HCT116 (cell line): ENCODE results near the gene DLG2. TPM values are rescaled to one million over a fixed set of nuclear protein-coding genes. Genes with fewer than 3 reads are reported as not detected.

Source experiments
- ATAC-seq: fragments of 200-7000 bp; cut with Tn5 transposase; 2 replicates; pipeline ENCODE4 v1.9.1; 2020; ENCODE audit warnings: mild to moderate bottlenecking, moderate library complexity
- BruUV-seq: library from RNA; stranded (reverse); fragments of 400-500 nt; replicated peaks from 2 replicates; lab custom pipeline; 2021; lab: Mats Ljungman, UMichigan
- CTCF ChIA-PET: fragments of 300-600 bp; sonication (Branson Sonifier 250); formaldehyde crosslinking; loops from one replicate; lab custom pipeline; 2021; ENCODE audit warnings: antibody characterized with exemption; lab: Charles Lee
- POLR2A ChIA-PET: fragments of 300-600, 350-600 bp; sonication (Branson Sonifier 250); formaldehyde crosslinking; loops from one replicate; lab custom pipeline; 2021; ENCODE audit warnings: antibody characterized with exemption; lab: Charles Lee
- RAD21 ChIA-PET, 2 experiments: fragments of 300-600 bp; sonication (Branson Sonifier 250); formaldehyde crosslinking; loops; one replicate each; lab custom pipeline; 2023; ENCODE audit warnings: low total read pairs in 2 of 2; ENCODE audit not compliant: uncharacterized antibody in 2 of 2, unreplicated experiment in 2 of 2, low non-redundant PET in 1 of 2; lab: Charles Lee
- DNase-seq: peaks from one replicate; pipeline ENCODE4 v3.0.0-alpha.2; 2010; ENCODE audit warnings: low read depth, low spot score
- H2AFZ ChIP-seq: fragments of 200-600 bp; shearing (Covaris generic), sonication (generic); 2 replicates; pipeline ENCODE4 v1.6.1; 2017; ENCODE audit warnings: low read depth, mixed run types, mixed read lengths, antibody characterized with exemption, low read length; ENCODE audit not compliant: poor library complexity, severe bottlenecking
- H3K27ac ChIP-seq: 2 replicates; pipeline ENCODE4 v1.5.1; 2012; ENCODE audit warnings: low read depth, low read length
- H3K27me3 ChIP-seq: fragments of 200-600 bp; sonication (generic); 2 replicates; pipeline ENCODE4 v1.6.1; 2016; ENCODE audit warnings: mixed run types, low read length, mixed read lengths; ENCODE audit not compliant: insufficient read depth
- H3K36me3 ChIP-seq, 2 experiments: fragments of 200-500 bp in 1 of 2; fragments of 200-600 bp in 1 of 2; sonication (Bioruptor generic) in 1 of 2; sonication (generic) in 1 of 2; 2 replicates each; pipeline versions ENCODE4 v1.5.1 to v1.6.1; 2014 to 2016; ENCODE audit warnings: low read length in 2 of 2, inconsistent platforms in 1 of 2, mixed read lengths in 1 of 2, mixed run types in 1 of 2; ENCODE audit not compliant: insufficient read depth in 2 of 2, control insufficient read depth in 1 of 2
- H3K4me1 ChIP-seq, 2 experiments: fragments of 200-600 bp in 1 of 2; sonication (generic) in 1 of 2; 2 replicates each; pipeline versions ENCODE4 v1.5.1 to v1.6.1; 2012 to 2017; ENCODE audit warnings: low read length in 2 of 2, inconsistent platforms in 1 of 2, mild to moderate bottlenecking in 1 of 2, mixed read lengths in 1 of 2, mixed run types in 1 of 2, moderate library complexity in 1 of 2; ENCODE audit not compliant: insufficient read depth in 2 of 2, control insufficient read depth in 1 of 2
- H3K4me2 ChIP-seq: fragments of 200-600 bp; sonication (generic); 2 replicates; pipeline ENCODE4 v1.6.1; 2017; ENCODE audit warnings: mixed run types, low read length, mixed read lengths
- H3K4me3 ChIP-seq, 2 experiments: fragments of 200-600 bp in 1 of 2; sonication (generic) in 1 of 2; replicated peaks in 1 of 2; 2 replicates each; pipeline ENCODE4 v1.5.1; 2011 to 2016; ENCODE audit warnings: low read length in 2 of 2, control low read depth in 1 of 2, low read depth in 1 of 2, mild to moderate bottlenecking in 1 of 2, mixed read lengths in 1 of 2, mixed run types in 1 of 2
- H3K79me2 ChIP-seq: fragments of 200-600 bp; sonication (generic); 2 replicates; pipeline ENCODE4 v1.6.1; 2017; ENCODE audit warnings: mild to moderate bottlenecking, mixed run types, low read length, moderate library complexity, mixed read lengths; ENCODE audit not compliant: insufficient read depth
- H3K9ac ChIP-seq: fragments of 200-600 bp; sonication (generic); 2 replicates; pipeline ENCODE4 v1.6.1; 2016; ENCODE audit warnings: low read length, mixed read lengths
- H3K9me2 ChIP-seq: fragments of 200-600 bp; sonication (generic), shearing (Covaris generic); 2 replicates; pipeline ENCODE4 v1.6.1; 2017; ENCODE audit warnings: mixed run types, mild to moderate bottlenecking, moderate library complexity; ENCODE audit not compliant: insufficient read depth
- H3K9me3 ChIP-seq, 2 experiments: fragments of 200-500 bp in 1 of 2; fragments of 200-600 bp in 1 of 2; sonication (Bioruptor generic) in 1 of 2; sonication (generic) in 1 of 2; 2 replicates each; pipeline ENCODE4 v1.6.1; 2014 to 2017; ENCODE audit warnings: low read length in 2 of 2, mixed read lengths in 2 of 2, inconsistent platforms in 1 of 2, low read depth in 1 of 2, mild to moderate bottlenecking in 1 of 2, mixed run types in 1 of 2, moderate library complexity in 1 of 2; ENCODE audit not compliant: control insufficient read depth in 1 of 2, insufficient read depth in 1 of 2
- H4K20me1 ChIP-seq: fragments of 200-600 bp; sonication (generic), shearing (Covaris generic); 2 replicates; pipeline ENCODE4 v1.6.1; 2017; ENCODE audit warnings: mixed run types, mild to moderate bottlenecking, moderate library complexity; ENCODE audit not compliant: insufficient read depth
- ATF3 ChIP-seq: IDR thresholded peaks from 2 replicates; pipeline ENCODE4 v1.6.1; 2012
- CEBPB ChIP-seq: IDR thresholded peaks from 2 replicates; pipeline ENCODE4 v1.6.1; 2012; ENCODE audit warnings: low read depth
- EGR1 ChIP-seq: IDR thresholded peaks from 2 replicates; pipeline ENCODE4 v1.6.1; 2012; ENCODE audit warnings: low read depth
- ELF1 ChIP-seq: IDR thresholded peaks from 2 replicates; pipeline ENCODE4 v1.6.1; 2012; ENCODE audit warnings: low read depth, borderline replicate concordance
- EZH2 ChIP-seq: fragments of 200-600 bp; sonication (generic); IDR thresholded peaks from 2 replicates; pipeline ENCODE4 v1.6.1; 2017; ENCODE audit warnings: antibody characterized with exemption, mixed run types
- FOSL1 ChIP-seq: IDR thresholded peaks from 2 replicates; pipeline ENCODE4 v1.6.1; 2012; ENCODE audit warnings: low read depth
- JUND ChIP-seq: IDR thresholded peaks from 2 replicates; pipeline ENCODE4 v1.6.1; 2012
- MAX ChIP-seq: IDR thresholded peaks from 2 replicates; pipeline ENCODE4 v1.6.1; 2012
- POLR2A ChIP-seq: IDR thresholded peaks from 2 replicates; pipeline ENCODE4 v1.7.0; 2011; ENCODE audit warnings: borderline replicate concordance; ENCODE audit not compliant: insufficient read depth, insufficient read length; ENCODE audit errors: extremely low read depth
- RAD21 ChIP-seq: IDR thresholded peaks from 2 replicates; pipeline ENCODE4 v1.6.1; 2012; ENCODE audit warnings: low read depth, mild to moderate bottlenecking
- SRF ChIP-seq: IDR thresholded peaks from 2 replicates; pipeline ENCODE4 v1.6.1; 2012; ENCODE audit warnings: low read depth
- YY1 ChIP-seq: IDR thresholded peaks from 2 replicates; pipeline ENCODE4 v1.6.1; 2011; ENCODE audit warnings: low read length, low read depth, moderate library complexity, mild to moderate bottlenecking; ENCODE audit not compliant: insufficient replicate concordance; ENCODE audit errors: extremely low read depth
- ZBTB33 ChIP-seq: IDR thresholded peaks from 2 replicates; pipeline ENCODE4 v1.6.1; 2011; ENCODE audit warnings: mild to moderate bottlenecking, low read length, moderate library complexity; ENCODE audit not compliant: insufficient replicate concordance; ENCODE audit errors: extremely low read depth
- ZFX ChIP-seq: fragments of 450-650 bp; IDR thresholded peaks from 2 replicates; pipeline ENCODE4 v1.6.1; 2017
- ZNF274 ChIP-seq: fragments of 200-500 bp; sonication (Bioruptor generic); IDR thresholded peaks from 2 replicates; pipeline ENCODE4 v1.6.1; 2014; ENCODE audit warnings: mild to moderate bottlenecking, low read depth, low read length, inconsistent platforms
- intact Hi-C: fragments of 100-400 bp; cut with micrococcal nuclease; formaldehyde crosslinking; loops from 2 replicates; pipeline ENCODE4 v1.10.0; 2022
- total RNA-seq: library from RNA; stranded (reverse); gene quantifications from one replicate; pipeline ENCODE4 v1.2.1, GENCODE V29; 2021; ENCODE audit not compliant: unreplicated experiment

The DLG2 gene
- total RNA-seq, 1 experiment from 2014 or later: 2.4 TPM

- intact Hi-C loops: no loop called here
- Histone ChIP-seq H2AFZ (no peak overlapping the region), H3K36me3 (no peaks in the 10 kb centered on the region), H3K9me3 (no peaks in the 10 kb centered on the region; a peak in 1 of 4 replicates), H4K20me1 (no peaks in the 10 kb centered on the region; the same call in 1 of the 2 replicates), H3K9ac (no peak overlapping the region), H3K79me2 (no peaks in the 10 kb centered on the region), H3K4me2 (no peak overlapping the region), H3K27ac (no peak overlapping the region), H3K9me2 (no peaks in the 10 kb centered on the region), H3K27me3 (no peaks in the 10 kb centered on the region; the same call in 1 of the 2 replicates), H3K4me3 (no peak overlapping the region), H3K4me1 (no peaks in the 10 kb centered on the region)
- ATAC-seq (no peak), DNase-seq (no peak)
- ChIA-PET RAD21 (no interaction called here), POLR2A (no interaction called here), CTCF (no interaction called here)
- no TSS peak for BruUV-seq
- TF ChIP-seq FOSL1 (no peak), EGR1 (no peak), RAD21 (no peak), POLR2A (no peak), ZBTB33 (no peak), ZNF274 (no peak), MAX (no peak), ATF3 (no peak), EZH2 (no peak), YY1 (no peak), ELF1 (no peak), CEBPB (no peak), JUND (no peak), SRF (no peak), ZFX (no peak)
Observed at GRCh38 chr11:84022201-84022600, 1604.9 kb downstream of the DLG2 start.
